Thyroid gland (tissue), 4 donors: Measurements from ENCODE around the gene PRKCA.

Experiments used
- CTCF ChIP-seq, 6 experiments: fragments of 200-600 bp in 3 of 6; fragments of 450-650 bp in 3 of 6; sonication (generic) in 3 of 6; IDR thresholded peaks; one replicate each; pipeline ENCODE4 v1.5.1; 2016 to 2019; ENCODE audit warnings: antibody characterized with exemption in 6 of 6, mild to moderate bottlenecking in 2 of 6, inconsistent platforms in 1 of 6, moderate library complexity in 1 of 6
- POLR2A ChIP-seq, 2 donors: fragments of 450-650 bp; IDR thresholded peaks; one replicate each; pipeline ENCODE4 v1.6.1; 2017; ENCODE audit warnings: antibody characterized with exemption in 2 of 2, mild to moderate bottlenecking in 2 of 2, moderate library complexity in 1 of 2

GRCh38 chr17:66645259-66645658, 342.8 kb downstream of the PRKCA start:
- TF ChIP-seq CTCF (IDR thresholded peaks at IDR 0.05), result no peak
- TF ChIP-seq POLR2A (IDR thresholded peaks at IDR 0.05), result no peak
